SK-N-SH treated with all-trans-retinoic acid at 6 μM for 48 hours (cell line): Measurements from ENCODE around the gene QSOX2.

Experiments
- ARNTL ChIP-seq: fragments of 450-650 bp; formaldehyde crosslinking; IDR thresholded peaks from 2 replicates; pipeline ENCODE4 v1.5.0; 2020; ENCODE audit warnings: low read depth, mild to moderate bottlenecking, moderate library complexity, borderline replicate concordance
- CSDC2 ChIP-seq: fragments of 250-450 bp; sonication (Bioruptor Pico); IDR thresholded peaks from 2 replicates; pipeline ENCODE4 v1.5.0; 2020; ENCODE audit warnings: mild to moderate bottlenecking, moderate library complexity
- ESRRG ChIP-seq: fragments of 250-450 bp; sonication (Bioruptor Pico); IDR thresholded peaks from 2 replicates; pipeline ENCODE4 v1.6.1; 2021; ENCODE audit warnings: mild to moderate bottlenecking
- OSR1 ChIP-seq: fragments of 250-450 bp; sonication (Bioruptor Pico); IDR thresholded peaks from 2 replicates; pipeline ENCODE4 v1.8.0; 2022; ENCODE audit warnings: moderate library complexity, mild to moderate bottlenecking, inconsistent platforms
- PATZ1 ChIP-seq: fragments of 250-450 bp; sonication (Bioruptor Pico); IDR thresholded peaks from 2 replicates; pipeline ENCODE4 v1.8.0; 2020; ENCODE audit warnings: mild to moderate bottlenecking, moderate library complexity, borderline replicate concordance
- RARB ChIP-seq: fragments of 250-450 bp; sonication (Bioruptor Pico); IDR thresholded peaks from 2 replicates; pipeline ENCODE4 v1.8.0; 2021; ENCODE audit warnings: mild to moderate bottlenecking, moderate library complexity
- TCF4 ChIP-seq: fragments of 250-450 bp; sonication (Bioruptor Pico); IDR thresholded peaks from 2 replicates; pipeline ENCODE4 v1.8.0; 2021; ENCODE audit warnings: mild to moderate bottlenecking, moderate library complexity, borderline replicate concordance
- TOX ChIP-seq: fragments of 250-450 bp; sonication (Bioruptor Pico); IDR thresholded peaks from 2 replicates; pipeline ENCODE4 v1.8.0; 2021; ENCODE audit warnings: mild to moderate bottlenecking, moderate library complexity, borderline replicate concordance
- TSHZ2 ChIP-seq: fragments of 250-450 bp; sonication (Bioruptor Pico); IDR thresholded peaks from 2 replicates; pipeline ENCODE4 v1.5.0; 2020; ENCODE audit warnings: mild to moderate bottlenecking, moderate library complexity
- ZC3H10 ChIP-seq: fragments of 250-450 bp; sonication (Bioruptor Pico); IDR thresholded peaks from 2 replicates; pipeline ENCODE4 v1.5.1; 2021; ENCODE audit warnings: mild to moderate bottlenecking, moderate library complexity
- ZFP3 ChIP-seq: fragments of 250-450 bp; sonication (Bioruptor Pico); IDR thresholded peaks from 2 replicates; pipeline ENCODE4 v1.5.0; 2020; ENCODE audit warnings: mild to moderate bottlenecking, moderate library complexity
- ZNF565 ChIP-seq: fragments of 450-650 bp; formaldehyde crosslinking; conservative IDR thresholded peaks from 2 replicates; pipeline ENCODE4 v1.5.0; 2020; ENCODE audit warnings: low read depth, mild to moderate bottlenecking, moderate library complexity
- ZNF70 ChIP-seq: fragments of 450-650 bp; formaldehyde crosslinking; IDR thresholded peaks from 2 replicates; pipeline ENCODE4 v1.5.0; 2020; ENCODE audit warnings: mild to moderate bottlenecking, moderate library complexity

GRCh38 chr9:136202454-136203407 is 42.9 kb downstream of the QSOX2 start:
- TF ChIP-seq TCF4 (CRISPR knock-in tag): no peak
- TF ChIP-seq RARB (CRISPR knock-in tag): no peak
- TF ChIP-seq CSDC2: no peak
- no peak for TF ChIP-seq PATZ1 (CRISPR knock-in tag)
- no peak for TF ChIP-seq ZNF70
- TF ChIP-seq TSHZ2: no peak
- TF ChIP-seq OSR1 (CRISPR knock-in tag): no peak
- no peak for TF ChIP-seq TOX (CRISPR knock-in tag)
- no peak for TF ChIP-seq ESRRG (CRISPR knock-in tag)
- TF ChIP-seq ZFP3 (CRISPR knock-in tag): no peak
- TF ChIP-seq ZC3H10 (CRISPR knock-in tag): no peak
- TF ChIP-seq ARNTL (CRISPR knock-in tag): no peak
- TF ChIP-seq ZNF565 (CRISPR knock-in tag): no peak
